K562 (cell line): Measurements from ENCODE around the gene PTPRG.

ENCODE experiments used
- MYC ChIP-seq, 2 experiments: fragments of 250-450 bp in 1 of 2; sonication (Bioruptor Pico) in 1 of 2; IDR thresholded peaks; 2 replicates each; pipeline versions ENCODE4 v1.5.1 to v1.6.1; 2012 to 2021; ENCODE audit warnings: low read depth in 2 of 2, borderline replicate concordance in 1 of 2, improper control_type of control experiment in 1 of 2, low read length in 1 of 2, mild to moderate bottlenecking in 1 of 2, moderate library complexity in 1 of 2
- RB1 ChIP-seq: fragments of 450-650 bp; IDR thresholded peaks from 2 replicates; pipeline ENCODE4 v1.6.1; 2017; ENCODE audit warnings: low read depth, mild to moderate bottlenecking
- ZNF830 ChIP-seq: fragments of 250-450 bp; sonication (Bioruptor Pico); IDR thresholded peaks from 2 replicates; pipeline ENCODE4 v1.5.0; 2021; ENCODE audit warnings: mild to moderate bottlenecking
- TF ChIP-seq, protein P1 (sequence below): sonication (generic); formaldehyde crosslinking; IDR thresholded peaks from 2 replicates; pipeline ENCODE4 v1.5.0; 2020; ENCODE audit warnings: missing genetic modification reagents

- TF ChIP-seq, protein P1, sequence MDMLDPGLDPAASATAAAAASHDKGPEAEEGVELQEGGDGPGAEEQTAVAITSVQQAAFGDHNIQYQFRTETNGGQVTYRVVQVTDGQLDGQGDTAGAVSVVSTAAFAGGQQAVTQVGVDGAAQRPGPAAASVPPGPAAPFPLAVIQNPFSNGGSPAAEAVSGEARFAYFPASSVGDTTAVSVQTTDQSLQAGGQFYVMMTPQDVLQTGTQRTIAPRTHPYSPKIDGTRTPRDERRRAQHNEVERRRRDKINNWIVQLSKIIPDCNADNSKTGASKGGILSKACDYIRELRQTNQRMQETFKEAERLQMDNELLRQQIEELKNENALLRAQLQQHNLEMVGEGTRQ = no peak
- no peak for TF ChIP-seq MYC (IDR thresholded peaks at IDR 0.05; ENCODE audit: low read depth, low read length)
- no peak for TF ChIP-seq MYC (CRISPR knock-in tag; IDR thresholded peaks at IDR 0.05; ENCODE audit: borderline replicate concordance, low read depth)
- TF ChIP-seq ZNF830 = no peak
- no peak for TF ChIP-seq RB1
These were observed 523.2 kb downstream of the PTPRG start for GRCh38 chr3:62084558-62084957.
